Measurements from ENCODE around the gene SLC5A4. TPM values are rescaled to one million over a fixed set of nuclear protein-coding genes. Genes with fewer than 3 reads are reported as not detected.

Gene SLC5A4
- polyA plus RNA-seq, 4 donors: 0.65 to 2.3 (median 1.5) TPM

DNA sequence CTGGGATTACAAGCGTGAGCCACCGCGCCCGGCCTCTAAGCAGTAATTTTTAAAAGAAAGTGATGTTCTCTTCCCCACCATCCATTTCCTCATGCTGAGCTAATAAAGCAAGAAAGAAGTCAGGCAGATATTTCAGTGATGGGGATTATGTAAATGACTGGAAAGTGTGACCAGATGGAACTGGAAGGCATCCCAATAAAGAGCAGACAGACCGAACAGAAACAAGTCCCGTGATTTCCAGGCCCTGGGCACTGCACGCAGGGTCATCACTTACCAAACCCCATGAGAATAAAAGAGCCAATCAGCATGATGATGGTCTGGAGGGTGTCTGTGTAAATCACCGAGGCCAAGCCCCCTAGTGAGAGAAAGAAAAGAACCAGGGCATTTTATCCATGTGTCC, 18.2 kb downstream of the SLC5A4 start:
- no peak for DNase-seq (ENCODE audit: low read depth in 4 of 4, low spot score in 2 of 4)

DNA sequence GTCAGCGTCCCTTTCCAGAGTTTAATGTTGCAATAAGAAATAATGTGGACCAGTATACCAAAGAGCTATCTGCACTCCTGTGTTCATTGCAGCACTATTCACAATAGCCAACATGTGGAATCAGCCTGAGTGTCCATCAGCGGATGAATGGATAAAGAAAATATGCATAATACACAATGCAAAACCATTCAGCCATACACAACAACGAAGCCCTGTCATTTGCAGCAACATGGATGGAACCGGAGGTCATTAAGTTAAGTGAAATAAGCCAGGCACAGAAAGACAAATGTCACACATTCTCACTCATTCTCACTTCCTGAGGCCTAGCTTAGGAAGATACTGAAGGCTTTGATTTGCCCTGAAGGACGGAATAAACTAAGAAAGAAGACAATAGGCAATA, 22.1 kb downstream of the SLC5A4 start:
- DNase-seq (ENCODE audit: low read depth in 4 of 4, low spot score in 2 of 4): no peak

DNA sequence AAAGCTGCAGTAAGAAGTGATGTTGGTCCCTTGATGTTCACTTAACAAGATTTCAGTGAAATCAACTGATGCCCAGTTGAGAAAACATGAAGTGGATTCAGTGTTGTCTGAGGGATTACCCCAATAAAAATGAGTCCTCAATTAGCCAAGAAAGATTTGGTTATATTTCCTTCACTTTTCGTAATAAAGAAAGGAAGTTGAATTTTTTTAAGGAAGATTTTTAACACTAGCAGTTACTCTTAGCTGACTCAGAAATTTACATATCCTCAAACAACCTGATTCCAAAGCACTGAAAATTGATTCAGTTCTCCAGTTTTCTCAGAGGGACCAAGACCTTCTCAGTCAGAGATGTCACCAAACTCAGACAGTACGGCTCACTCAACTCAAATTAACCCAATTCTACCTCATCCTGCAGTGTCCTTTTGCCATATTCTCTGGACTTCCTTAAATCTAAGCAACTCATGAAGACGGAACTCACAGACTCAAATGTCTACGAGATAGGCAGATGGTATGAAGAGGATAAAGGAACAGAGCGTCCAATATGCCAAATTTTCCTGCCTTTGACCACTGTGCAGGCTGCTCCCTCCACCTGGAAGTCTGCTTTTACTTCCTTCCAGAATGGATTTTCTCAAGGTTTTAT, 22.8 kb downstream of the SLC5A4 start:
- no peak for DNase-seq (ENCODE audit: low read depth in 4 of 4, low spot score in 2 of 4)

DNA sequence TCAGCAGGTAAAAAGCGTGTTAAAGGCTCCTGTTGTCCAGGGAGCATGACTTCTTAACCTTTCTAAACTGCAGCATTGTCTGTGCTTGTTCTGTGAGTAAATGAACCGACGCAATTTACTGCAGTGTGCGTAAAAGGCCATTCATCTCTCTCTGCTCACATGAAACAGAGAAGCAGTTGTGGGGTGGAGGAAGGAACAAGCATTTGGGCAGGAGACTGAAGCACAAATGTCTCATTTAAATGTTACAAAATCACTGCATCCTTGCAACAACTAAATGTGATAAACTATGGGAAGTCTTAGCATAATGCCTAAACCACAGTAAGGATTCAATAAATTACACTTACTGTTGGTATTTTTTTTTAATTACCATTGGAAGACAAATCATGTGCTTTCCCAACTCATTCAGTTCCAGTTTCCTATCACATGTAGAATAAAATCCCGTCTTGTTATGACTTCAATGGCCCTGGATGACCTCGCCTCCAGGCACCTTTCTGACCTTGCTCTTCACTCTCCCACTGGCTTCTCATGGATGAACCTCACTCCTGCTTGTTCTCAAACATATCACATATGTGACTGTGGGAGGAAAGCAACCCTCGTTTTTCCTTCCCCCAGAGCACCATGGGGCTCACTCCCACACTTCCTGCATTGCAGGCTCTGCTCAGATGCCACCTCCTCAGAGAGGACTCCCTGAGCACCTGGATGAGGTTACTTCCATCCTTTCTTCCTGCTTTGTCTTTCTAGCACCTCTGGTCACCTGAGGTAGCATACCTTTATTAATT, 28.6 kb downstream of the SLC5A4 start:
- no peak for DNase-seq (ENCODE audit: low read depth in 4 of 4, low spot score in 2 of 4)

DNA sequence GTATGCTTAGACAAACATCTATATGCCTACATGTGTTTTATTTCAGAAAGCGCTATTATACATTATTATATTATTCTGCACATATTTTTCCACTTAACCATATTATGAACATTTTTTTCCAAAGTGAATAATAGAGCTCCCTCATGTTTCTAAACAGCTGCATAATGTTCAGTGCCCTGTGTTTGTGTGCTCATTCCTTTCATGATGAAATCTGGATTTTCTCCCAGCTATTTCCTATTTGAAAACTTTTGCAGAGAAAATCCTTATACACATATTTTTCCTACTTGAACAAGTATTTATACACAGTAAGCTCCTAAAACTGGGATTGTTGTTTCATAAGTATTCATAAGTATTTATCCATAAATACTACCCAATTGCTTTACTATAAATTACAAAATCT, 32.2 kb downstream of the SLC5A4 start:
- DNase-seq (ENCODE audit: low read depth in 4 of 4, low spot score in 2 of 4): no peak

DNA sequence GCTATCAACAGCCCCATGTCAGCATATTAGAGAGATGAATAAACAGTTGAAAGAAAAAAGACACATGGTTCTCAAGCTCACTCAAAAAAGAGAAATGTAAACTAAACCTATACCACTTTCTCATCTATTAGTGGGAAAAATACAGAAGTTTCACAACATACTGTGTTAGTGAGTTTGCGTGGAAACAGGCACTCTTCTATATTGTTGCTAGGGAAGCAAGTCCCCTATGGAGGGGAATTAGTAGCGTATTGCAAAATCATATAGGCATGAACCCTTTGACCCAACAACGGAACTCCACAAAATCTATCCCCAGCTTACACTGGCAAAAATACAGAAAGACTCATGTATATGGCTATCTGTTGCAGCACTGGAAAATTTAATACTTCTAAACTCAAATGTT, 36.1 kb downstream of the SLC5A4 start:
- DNase-seq (ENCODE audit: low read depth in 4 of 4, low spot score in 2 of 4): no peak

DNA sequence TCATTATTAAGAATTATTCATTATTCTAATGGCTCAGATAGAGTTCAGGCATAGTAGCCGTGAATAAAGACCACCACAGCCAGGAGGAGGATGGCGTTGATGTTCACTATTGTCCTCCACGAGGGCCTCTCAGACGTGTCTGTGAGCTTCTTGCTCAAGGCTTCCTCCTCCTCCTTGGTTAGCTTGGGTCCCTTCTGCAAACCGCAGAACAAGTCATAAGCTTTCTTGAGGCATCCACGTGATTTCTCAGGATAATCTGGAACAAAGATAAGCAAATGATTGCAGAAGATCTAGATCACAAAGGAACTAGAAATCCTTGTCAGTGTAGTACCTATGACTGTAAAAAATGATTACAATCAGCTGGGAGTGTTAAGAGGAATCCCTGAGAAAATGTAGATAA, 36.7 kb downstream of the SLC5A4 start:
- no peak for DNase-seq (ENCODE audit: low read depth in 4 of 4, low spot score in 2 of 4)

DNA sequence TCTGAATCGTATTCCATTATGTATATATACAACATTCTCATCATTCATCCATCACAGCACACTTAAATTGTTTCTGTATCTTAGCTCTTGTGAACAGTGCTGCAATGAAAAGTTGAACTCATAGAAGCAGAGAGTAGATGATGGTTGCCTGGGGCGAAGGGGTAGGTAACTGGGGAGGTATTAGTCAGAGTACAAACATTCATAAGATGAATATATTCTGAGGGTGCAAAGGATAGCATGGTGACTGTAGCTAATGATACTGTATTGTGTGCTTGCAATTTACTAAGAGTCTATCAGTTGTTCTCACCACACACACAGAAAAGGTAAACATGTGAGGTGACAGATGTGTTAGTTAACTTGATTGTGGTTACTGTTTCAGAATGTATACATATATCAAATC, 37.7 kb downstream of the SLC5A4 start:
- DNase-seq (ENCODE audit: low read depth in 4 of 4, low spot score in 2 of 4): no peak

DNA sequence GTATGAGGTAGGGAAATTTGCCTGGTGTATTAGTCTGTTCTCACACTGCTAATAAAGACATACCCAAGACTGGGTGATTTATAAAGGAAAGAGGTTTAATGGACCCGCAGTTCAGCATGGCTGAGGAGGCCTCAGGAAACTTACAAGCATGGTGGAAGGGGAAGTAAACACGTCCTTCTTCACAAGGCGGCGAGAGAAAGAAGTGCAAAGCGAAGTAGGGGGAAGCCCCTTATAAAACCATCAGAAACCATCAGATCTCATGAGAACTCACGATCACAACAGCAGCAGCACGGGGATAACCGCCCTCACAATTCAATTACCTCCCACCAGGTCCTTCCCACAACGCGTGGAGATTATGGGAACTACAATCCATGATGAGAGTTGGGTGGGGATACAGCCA, 38.2 kb downstream of the SLC5A4 start:
- no peak for DNase-seq (ENCODE audit: low read depth in 4 of 4, low spot score in 2 of 4)

DNA sequence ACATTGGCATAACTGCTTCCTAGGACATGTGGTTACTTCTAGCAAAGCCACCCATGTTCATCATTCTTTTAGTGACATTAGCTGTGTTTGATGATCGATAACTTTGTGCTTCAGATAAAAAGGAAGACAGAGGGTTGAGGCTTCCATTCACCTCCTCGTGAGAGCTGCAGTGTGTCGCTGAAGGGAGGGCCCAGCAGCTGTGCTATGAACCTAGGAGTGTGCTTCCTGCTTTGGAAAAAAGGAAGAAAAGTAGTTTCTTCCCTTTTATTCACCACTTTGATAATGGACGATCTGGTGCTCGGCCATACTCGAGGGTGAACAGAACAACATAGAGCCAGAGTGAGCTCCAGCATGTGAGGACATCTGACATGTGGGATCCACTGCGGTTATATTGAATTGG, 44.1 kb downstream of the SLC5A4 start:
- no peak for DNase-seq (ENCODE audit: low read depth in 4 of 4, low spot score in 2 of 4)

DNA sequence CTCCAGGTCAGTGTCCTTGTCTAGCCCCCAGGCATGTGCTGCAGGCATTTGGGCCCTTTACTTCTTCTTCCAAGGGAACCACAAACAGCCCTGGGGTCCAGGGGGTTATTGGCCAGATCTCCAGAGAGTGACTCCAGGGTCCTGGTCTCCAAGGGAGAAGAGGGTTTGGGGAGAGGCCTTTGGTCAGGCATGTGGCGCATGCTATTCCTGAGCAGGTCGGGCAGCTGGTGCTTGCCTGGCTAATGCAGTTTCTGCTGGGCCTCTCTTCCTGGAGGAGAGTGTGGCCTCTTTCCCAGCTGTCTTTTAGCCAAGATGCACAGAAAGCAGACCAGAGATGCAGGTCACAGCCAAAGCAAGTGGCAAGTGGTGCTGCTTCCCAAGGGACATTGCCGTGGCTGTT, 46.5 kb downstream of the SLC5A4 start:
- no peak for DNase-seq (ENCODE audit: low read depth in 4 of 4, low spot score in 2 of 4)

DNA sequence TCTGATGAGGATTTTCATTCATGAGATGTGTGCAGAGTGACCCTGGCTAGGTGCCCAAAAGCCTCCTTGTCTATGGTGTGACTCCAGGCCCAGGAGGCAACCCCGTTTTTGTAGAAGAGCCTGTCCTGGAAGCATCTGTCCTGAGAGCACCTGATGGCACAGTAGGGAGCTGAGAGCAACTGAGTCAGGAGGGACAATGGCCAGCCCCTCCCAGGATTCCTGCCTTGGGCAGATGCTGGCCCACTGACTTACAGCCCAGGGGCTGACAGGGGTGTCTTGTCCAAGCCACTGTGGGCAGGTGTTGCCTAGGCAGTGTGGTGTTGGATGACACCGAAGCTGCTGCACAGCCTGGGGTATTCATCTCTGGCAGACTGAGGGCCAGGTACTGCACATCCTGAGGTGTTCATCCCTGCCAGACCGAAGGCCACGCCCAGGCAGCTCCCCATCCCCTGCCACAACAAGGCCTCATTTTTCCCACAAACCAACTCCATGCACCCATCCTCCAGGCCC, 47.1 kb downstream of the SLC5A4 start:
- DNase-seq (ENCODE audit: low read depth in 4 of 4, low spot score in 2 of 4): no peak

DNA sequence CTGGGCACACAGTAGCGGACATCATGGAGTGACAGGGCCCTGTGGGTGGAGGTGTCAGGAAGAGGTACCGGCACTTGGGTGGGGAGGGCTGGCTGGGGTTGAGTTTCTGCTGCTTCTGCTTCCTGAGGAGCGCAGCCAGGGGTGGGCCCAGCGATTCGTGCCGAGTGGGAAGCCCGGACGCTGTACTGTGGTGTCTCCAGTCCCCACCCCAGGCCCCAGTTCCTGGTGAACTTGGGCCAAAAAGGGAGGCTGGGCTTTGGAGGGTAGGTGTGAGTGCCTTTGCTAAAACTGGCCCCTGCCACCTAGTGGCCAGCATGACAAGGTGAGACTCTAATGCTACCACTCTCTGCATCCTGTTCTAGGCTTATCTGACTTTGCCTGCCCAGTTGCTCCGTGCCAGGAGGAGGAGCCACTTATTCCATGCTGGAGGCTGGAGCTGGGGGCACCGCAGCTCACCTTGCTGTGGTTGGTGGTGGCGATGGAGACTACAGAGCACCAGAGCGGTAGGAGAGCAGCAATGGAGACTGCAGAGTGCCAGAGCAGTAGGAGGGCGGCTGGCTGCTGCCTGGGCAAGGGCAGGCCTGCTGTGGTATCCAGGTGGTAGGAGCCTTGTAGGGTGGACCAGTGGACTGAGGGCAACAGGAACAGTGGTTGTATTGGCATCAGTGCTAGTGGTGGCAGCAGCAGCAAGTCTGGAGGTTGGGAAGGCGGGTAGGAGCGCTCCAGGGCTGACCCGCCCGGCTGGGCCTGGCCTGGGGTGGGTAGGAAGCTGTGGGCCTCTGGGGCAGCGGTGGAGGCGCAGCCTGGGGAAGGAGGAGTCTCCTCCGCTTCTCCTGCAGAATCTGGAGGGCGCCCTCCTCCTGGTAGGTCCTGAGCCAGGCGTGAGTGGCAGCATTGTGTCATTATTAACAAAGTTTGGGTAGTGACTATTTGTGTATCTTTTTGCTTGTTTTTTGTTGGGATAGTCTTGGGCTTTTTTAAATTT, 48.1 kb downstream of the SLC5A4 start:
- no peak for DNase-seq (ENCODE audit: low read depth in 4 of 4, low spot score in 2 of 4)

DNA sequence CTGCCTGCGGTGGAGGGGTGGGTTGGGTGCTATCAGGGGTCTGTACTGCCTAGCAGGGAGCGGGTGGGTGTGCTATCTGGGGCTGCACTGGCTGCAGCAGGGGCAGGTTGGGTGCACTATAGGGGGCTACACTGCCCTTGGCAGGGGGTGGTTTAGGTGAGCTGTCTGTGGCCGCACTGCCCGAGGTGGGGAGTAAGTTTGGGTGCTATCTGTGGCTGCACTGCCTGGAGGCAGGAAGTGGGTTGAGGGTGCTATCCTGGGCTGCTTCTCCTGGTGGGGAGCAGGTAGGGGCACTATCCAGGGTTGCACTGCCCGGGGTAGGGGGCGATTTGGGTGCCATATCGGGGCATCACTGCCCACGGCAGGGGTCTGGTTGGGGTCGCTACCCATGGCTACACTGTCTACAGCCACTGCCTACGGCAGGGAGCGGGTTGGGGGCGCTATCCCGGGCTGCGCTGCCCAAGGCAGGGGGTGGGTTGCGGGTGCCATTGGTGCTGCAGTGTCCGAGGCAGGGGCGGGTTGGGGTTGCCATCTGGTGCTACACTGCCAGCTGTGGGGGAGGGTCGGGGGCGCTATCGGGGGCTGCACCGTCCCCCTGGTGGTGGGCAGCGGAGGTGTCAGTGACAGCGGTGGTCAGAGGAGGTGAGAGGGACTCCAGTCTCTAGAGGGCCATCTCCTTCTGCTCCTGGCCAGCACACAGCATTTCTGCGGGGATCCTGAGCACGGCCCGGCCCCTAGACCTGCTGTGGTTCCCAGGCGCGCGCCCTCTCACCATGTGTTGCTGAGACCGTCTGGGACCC, 49.0 kb downstream of the SLC5A4 start:
- no peak for DNase-seq (ENCODE audit: low read depth in 4 of 4, low spot score in 2 of 4)

DNA sequence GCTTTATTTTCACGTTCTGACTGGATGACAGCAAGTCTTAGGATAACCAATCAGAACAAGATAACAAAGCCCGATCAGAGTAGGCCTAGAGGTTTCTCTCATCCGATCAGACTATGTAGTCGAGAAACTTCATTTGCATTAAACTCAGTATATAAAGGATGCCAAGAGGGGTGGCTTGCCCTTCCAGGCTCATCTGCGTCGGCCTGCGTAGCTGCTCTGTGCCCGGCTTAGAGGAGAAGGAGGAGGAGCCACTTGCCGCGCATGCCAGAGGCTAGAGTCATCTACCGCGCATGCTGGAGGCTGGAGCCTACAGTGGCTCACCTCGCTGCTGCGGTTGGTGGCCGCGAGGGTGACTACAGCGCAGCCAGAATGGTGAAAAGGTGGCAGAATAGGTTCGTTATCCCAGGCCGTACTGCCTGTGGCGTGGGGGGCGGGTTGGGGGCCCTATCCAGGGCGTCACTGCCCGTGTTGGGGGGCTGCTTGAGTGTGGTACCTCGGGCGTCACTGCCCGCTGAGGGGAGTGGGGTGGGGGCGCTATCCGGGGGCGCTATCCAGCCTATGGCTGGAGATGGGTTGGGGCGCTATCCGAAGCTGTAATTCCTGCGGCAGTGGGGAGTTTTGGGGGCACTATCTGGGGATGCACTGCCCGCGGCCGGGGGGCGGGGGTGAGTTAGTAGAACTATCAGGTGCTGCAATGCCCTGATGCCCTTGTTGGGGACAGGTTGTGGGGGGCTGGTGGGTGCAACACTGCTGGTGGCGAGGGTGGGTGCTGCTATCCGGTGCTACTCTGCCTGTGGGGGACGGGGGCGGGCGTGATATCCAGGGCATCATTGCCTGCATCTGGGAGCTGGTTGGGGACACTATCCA, 50.1 kb downstream of the SLC5A4 start, which contains the start of gene RFPL2:
Gene RFPL2 (minus strand): TSS at position 218 of the 867 bp plus-strand sequence. CDS start 2,622 bp downstream, outside the sequence.
- DNase-seq (ENCODE audit: low read depth in 4 of 4, low spot score in 2 of 4): peak in 1 of 4 donors; percentile 9

DNA sequence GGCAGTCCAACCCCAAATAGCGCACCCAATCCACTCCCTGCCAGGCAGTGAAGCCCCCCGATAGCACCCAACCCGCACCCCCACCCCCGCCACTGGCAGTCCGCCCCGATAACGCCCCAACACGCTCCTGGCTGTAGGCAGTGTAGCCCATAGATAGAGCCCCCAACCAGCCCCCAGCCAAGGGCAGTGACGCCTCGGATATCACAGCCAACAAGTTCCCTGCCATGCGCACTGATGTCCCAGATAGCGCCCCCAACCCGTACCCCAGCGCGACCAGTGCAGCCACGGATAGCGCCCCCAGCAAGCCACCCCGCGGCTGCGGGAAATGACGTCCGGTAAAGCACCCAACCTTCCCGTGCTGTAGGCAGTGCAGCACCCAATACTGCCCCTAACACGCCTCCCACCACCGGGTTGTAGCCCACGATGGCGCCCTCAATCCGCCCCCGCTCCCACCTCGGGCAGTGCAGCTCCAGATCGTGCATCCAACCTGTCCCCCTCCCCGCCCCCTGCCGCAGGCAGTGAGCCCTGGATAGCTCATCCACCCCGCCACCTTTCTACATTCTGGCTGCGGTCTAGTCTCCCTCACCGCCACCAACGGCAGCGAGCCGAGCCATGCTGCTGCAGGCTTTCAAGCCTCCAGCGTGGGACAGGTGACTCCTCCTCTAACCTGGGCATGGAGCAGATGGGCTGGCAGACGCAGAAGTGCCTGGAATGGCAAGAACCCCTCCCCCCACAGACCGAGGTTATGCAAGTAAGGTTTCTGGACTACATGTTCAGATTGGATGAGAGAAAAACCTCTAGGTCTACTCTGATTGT, 50.9 kb downstream of the SLC5A4 start:
- DNase-seq (ENCODE audit: low read depth in 4 of 4, low spot score in 2 of 4): peak in 1 of 4 donors; percentile 21

DNA sequence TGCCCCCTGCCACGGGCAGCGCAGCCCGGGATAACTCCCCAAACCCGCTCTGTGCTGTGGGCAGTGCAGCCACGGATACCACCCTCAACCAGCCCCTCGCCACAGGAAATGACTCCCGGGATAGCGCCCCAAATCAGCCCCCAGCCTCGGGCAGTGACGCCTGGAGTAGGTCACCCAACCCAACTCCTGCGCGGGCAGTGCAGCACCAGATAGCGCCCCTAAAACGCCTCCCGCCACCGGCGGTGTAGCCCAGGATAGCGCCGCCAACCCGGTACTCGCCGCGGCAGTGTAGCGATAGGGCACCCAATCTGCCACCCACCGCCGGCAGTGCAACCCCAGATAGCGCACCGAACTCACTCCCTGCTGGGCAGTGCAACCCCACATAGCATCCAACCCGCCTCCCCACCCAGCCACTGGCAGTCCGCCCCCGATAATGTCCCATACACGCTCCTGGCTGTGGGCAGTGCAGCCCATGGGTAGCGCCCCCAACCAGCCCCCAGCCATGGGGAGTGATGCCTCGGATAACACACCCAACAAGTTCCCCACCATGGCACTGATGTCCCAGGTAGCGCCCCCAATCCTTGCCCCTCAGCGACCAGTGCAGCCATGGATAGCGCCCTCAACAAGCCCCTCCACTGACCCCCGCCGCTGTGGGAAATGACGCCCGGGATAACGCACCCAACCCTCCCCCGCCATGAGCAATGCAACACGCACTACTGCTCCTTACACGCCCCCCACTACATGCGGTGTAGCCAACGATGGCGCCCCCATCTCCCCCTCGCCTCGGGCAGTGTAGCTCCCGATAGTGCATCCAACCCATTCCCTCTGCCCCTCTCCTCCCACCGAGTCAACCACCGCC, 51.7 kb downstream of the SLC5A4 start:
- DNase-seq (ENCODE audit: low read depth in 4 of 4, low spot score in 2 of 4): no peak
